DND-41 (cell line): ENCODE measurements around the gene SQSTM1.
A peak's percentile ranks its signal among the peaks of the same experiment; 100 is the strongest.

Experiments
- ATAC-seq: fragments of 200-7000 bp; cut with Tn5 transposase; 3 replicates; pipeline ENCODE4 v1.9.1; 2021; ENCODE audit warnings: low read depth; ENCODE audit not compliant: insufficient read depth
- DNase-seq: peaks from one replicate; pipeline ENCODE4 v3.0.0-alpha.2; 2020
- H2AFZ ChIP-seq: 2 replicates; pipeline ENCODE4 v1.6.0; 2012; ENCODE audit warnings: low read depth, low read length
- H3K27ac ChIP-seq: 2 replicates; pipeline ENCODE4 v1.5.1; 2012; ENCODE audit warnings: low read length, inconsistent platforms
- H3K27me3 ChIP-seq: fragments of 200-600 bp; sonication (generic); 2 replicates; pipeline ENCODE4 v1.6.0; 2012; ENCODE audit warnings: low read length, mild to moderate bottlenecking, inconsistent platforms; ENCODE audit not compliant: insufficient read depth, poor library complexity
- H3K36me3 ChIP-seq: 2 replicates; pipeline ENCODE4 v1.5.1; 2012; ENCODE audit warnings: low read length, inconsistent platforms; ENCODE audit not compliant: insufficient read depth
- H3K4me1 ChIP-seq: 2 replicates; pipeline ENCODE4 v1.5.1; 2012; ENCODE audit warnings: mild to moderate bottlenecking, low read length; ENCODE audit not compliant: insufficient read depth
- H3K4me2 ChIP-seq: 2 replicates; pipeline ENCODE4 v1.6.0; 2012; ENCODE audit warnings: mild to moderate bottlenecking, moderate library complexity, low read length, inconsistent platforms; ENCODE audit not compliant: insufficient read depth
- H3K4me3 ChIP-seq, 2 experiments: fragments of 200-600 bp in 1 of 2; shearing (Covaris generic) in 1 of 2; 2 replicates each; pipeline ENCODE4 v1.5.1; 2012 to 2016; ENCODE audit warnings: inconsistent platforms in 2 of 2, low read length in 2 of 2, mild to moderate bottlenecking in 2 of 2, low read depth in 1 of 2, moderate library complexity in 1 of 2
- H3K79me2 ChIP-seq: 2 replicates; pipeline ENCODE4 v1.6.0; 2012; ENCODE audit warnings: low read length, inconsistent platforms; ENCODE audit not compliant: insufficient read depth
- H3K9ac ChIP-seq: 2 replicates; pipeline ENCODE4 v1.6.0; 2012; ENCODE audit warnings: low read depth, mild to moderate bottlenecking, inconsistent platforms, low read length, moderate library complexity
- H3K9me3 ChIP-seq: 2 replicates; pipeline ENCODE4 v1.5.1; 2012; ENCODE audit warnings: low read length, moderate library complexity, mild to moderate bottlenecking, inconsistent platforms; ENCODE audit not compliant: insufficient read depth, severe bottlenecking
- H4K20me1 ChIP-seq: 2 replicates; pipeline ENCODE4 v1.6.0; 2012; ENCODE audit warnings: low read length; ENCODE audit not compliant: insufficient read depth
- CTCF ChIP-seq: IDR thresholded peaks from 2 replicates; pipeline ENCODE4 v1.5.1; 2012; ENCODE audit warnings: borderline replicate concordance, low read length, moderate library complexity, mild to moderate bottlenecking; ENCODE audit not compliant: poor library complexity, severe bottlenecking; ENCODE audit errors: extremely low read depth
- EZH2 ChIP-seq: IDR thresholded peaks from 3 replicates; pipeline ENCODE4 v1.6.1; 2012; ENCODE audit warnings: borderline replicate concordance, low read depth, mild to moderate bottlenecking, moderate library complexity, low read length, inconsistent platforms; ENCODE audit not compliant: severe bottlenecking

The SQSTM1 gene

DNA sequence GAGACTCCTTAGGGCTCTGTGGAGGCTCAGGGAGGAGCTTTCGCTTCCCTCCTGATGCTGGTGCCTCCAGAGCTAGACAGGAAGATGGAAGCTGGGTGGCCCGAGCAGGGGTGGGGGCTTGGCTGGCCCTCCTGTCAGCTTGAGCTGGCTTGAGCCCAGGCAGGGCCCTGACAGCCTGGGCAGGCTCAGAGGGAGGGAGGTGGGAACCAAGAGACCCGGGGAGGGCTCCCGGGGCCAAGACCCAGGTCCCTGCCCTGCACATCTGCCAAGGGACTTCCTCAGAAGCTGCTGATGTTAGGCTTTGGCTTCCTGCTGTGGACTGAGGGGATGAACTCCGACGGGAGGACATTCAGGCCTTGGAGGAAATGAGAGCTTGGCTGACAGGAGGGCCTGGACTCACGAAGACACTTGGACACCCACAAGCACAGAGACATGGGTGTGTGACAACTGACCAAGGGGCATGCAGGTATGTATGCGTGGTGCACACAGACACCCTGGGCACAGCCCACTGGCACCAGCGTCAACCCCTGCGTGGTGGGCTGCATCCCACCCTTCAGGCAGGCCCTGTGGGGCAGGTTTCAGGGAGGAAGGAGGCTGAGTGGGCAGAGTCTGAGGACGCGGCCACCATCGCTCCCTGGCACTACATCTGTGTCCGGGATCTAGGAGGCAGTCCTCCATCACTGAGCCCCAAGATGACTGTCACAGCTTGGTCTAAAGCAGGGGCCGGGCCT, 28.7 kb upstream of the SQSTM1 start:
- no peaks in the 10 kb centered on the region for H3K79me2 ChIP-seq
- H3K4me2 ChIP-seq, result no peak overlapping the region
- no peak overlapping the region for H2AFZ ChIP-seq
- no peak overlapping the region for H3K9ac ChIP-seq
- TF ChIP-seq CTCF, result no peak
- no peak for TF ChIP-seq EZH2
- no peak for DNase-seq
- H3K36me3 ChIP-seq, result peaks cover 5% of the 10 kb centered on the region; the same call in 1 of the 2 replicates
- no peak for ATAC-seq
- H3K4me3 ChIP-seq, result no peak overlapping the region
- H3K9me3 ChIP-seq, result no peaks in the 10 kb centered on the region
- no peaks in the 10 kb centered on the region for H3K27me3 ChIP-seq
- H4K20me1 ChIP-seq, result peaks cover 13% of the 10 kb centered on the region
- H3K27ac ChIP-seq, result no peak overlapping the region
- peaks cover 24% of the 10 kb centered on the region for H3K4me1 ChIP-seq

GRCh38 chr5:179792612-179793467, 27.9 kb upstream of the SQSTM1 start:
- Histone ChIP-seq H3K27me3 (no peaks in the 10 kb centered on the region), H3K9ac (no peak overlapping the region), H3K36me3 (peaks cover 11% of the 10 kb centered on the region; the same call in 1 of the 2 replicates), H4K20me1 (peaks cover 13% of the 10 kb centered on the region), H2AFZ (no peak overlapping the region), H3K9me3 (no peaks in the 10 kb centered on the region), H3K4me2 (no peak overlapping the region), H3K4me3 (no peak overlapping the region), H3K27ac (no peak overlapping the region), H3K79me2 (no peaks in the 10 kb centered on the region), H3K4me1 (peaks cover 24% of the 10 kb centered on the region)
- TF ChIP-seq CTCF (no peak), EZH2 (no peak)
- no peak for DNase-seq
- no peak for ATAC-seq

GRCh38 chr5:179793468-179794139, 27.1 kb upstream of the SQSTM1 start, which contains the start of gene LTC4S:
LTC4S (plus strand) TSS chr5:179793986; CDS start chr5:179794081, 95 bp downstream.
- ATAC-seq (peak; percentile 53), DNase-seq (peak; percentile 60)
- no peak within 1 kb of the TSS for H3K4me2 ChIP-seq
- H3K4me1 ChIP-seq, result peaks cover 24% of the 10 kb centered on the region
- no peaks in the 10 kb centered on the region for H3K79me2 ChIP-seq
- H3K9ac ChIP-seq, result no peak within 1 kb of the TSS
- no peak within 1 kb of the TSS for H3K27ac ChIP-seq
- H2AFZ ChIP-seq, result no peak within 1 kb of the TSS
- peaks cover 18% of the 10 kb centered on the region for H3K36me3 ChIP-seq
- H4K20me1 ChIP-seq, result peaks cover 13% of the 10 kb centered on the region
- no peak for TF ChIP-seq EZH2
- TF ChIP-seq CTCF, result no peak
- no peak within 1 kb of the TSS for H3K4me3 ChIP-seq
- no peaks in the 10 kb centered on the region for H3K9me3 ChIP-seq
- no peaks in the 10 kb centered on the region for H3K27me3 ChIP-seq
